WTC11 (cell line): Measurements from ENCODE around the gene AURKB. TPM values are rescaled to one million over a fixed set of nuclear protein-coding genes. Genes with fewer than 3 reads are reported as not detected.

Source experiments
- ARID4B ChIP-seq: sonication (generic); formaldehyde crosslinking; IDR thresholded peaks from 2 replicates; pipeline ENCODE4 v1.8.0; 2023; ENCODE audit warnings: missing genetic modification reagents, mild to moderate bottlenecking, borderline replicate concordance
- E2F1 ChIP-seq: sonication (generic); formaldehyde crosslinking; IDR thresholded peaks from 2 replicates; pipeline ENCODE4 v1.8.0; 2022; ENCODE audit warnings: mild to moderate bottlenecking, missing genetic modification reagents
- E2F4 ChIP-seq: sonication (generic); formaldehyde crosslinking; IDR thresholded peaks from 2 replicates; pipeline ENCODE4 v1.8.1; 2022; ENCODE audit warnings: low read depth, mild to moderate bottlenecking, moderate library complexity, missing genetic modification reagents, borderline replicate concordance
- EMX1 ChIP-seq: fragments of 250-450 bp; sonication (Bioruptor Pico); IDR thresholded peaks from 2 replicates; pipeline ENCODE4 v1.8.0; 2021; ENCODE audit warnings: mild to moderate bottlenecking
- ESRRA ChIP-seq: sonication (generic); formaldehyde crosslinking; IDR thresholded peaks from 2 replicates; pipeline ENCODE4 v1.8.1; 2022; ENCODE audit warnings: mild to moderate bottlenecking, missing genetic modification reagents, borderline replicate concordance
- FOXK1 ChIP-seq: sonication (generic); formaldehyde crosslinking; IDR thresholded peaks from 2 replicates; pipeline ENCODE4 v1.8.0; 2022; ENCODE audit warnings: mild to moderate bottlenecking, moderate library complexity, missing genetic modification reagents
- GABPB1 ChIP-seq: sonication (generic); formaldehyde crosslinking; IDR thresholded peaks from 2 replicates; pipeline ENCODE4 v1.8.1; 2023; ENCODE audit warnings: mild to moderate bottlenecking, missing genetic modification reagents
- GTF2I ChIP-seq: fragments of 250-450 bp; sonication (Bioruptor Pico); conservative IDR thresholded peaks from 2 replicates; pipeline ENCODE4 v1.4.0; 2021; ENCODE audit warnings: mild to moderate bottlenecking
- JUN ChIP-seq: sonication (generic); formaldehyde crosslinking; IDR thresholded peaks from 2 replicates; pipeline ENCODE4 v1.8.0; 2023; ENCODE audit warnings: mild to moderate bottlenecking, missing genetic modification reagents
- OVOL2 ChIP-seq: fragments of 250-450 bp; sonication (Bioruptor Pico); IDR thresholded peaks from 2 replicates; pipeline ENCODE4 v1.9.0; 2021; ENCODE audit warnings: mild to moderate bottlenecking, borderline replicate concordance
- SMAD3 ChIP-seq: sonication (generic); formaldehyde crosslinking; IDR thresholded peaks from 2 replicates; pipeline ENCODE4 v1.8.0; 2022; ENCODE audit warnings: missing genetic modification reagents, mild to moderate bottlenecking, borderline replicate concordance
- SMAD4 ChIP-seq: sonication (generic); formaldehyde crosslinking; IDR thresholded peaks from 2 replicates; pipeline ENCODE4 v1.8.0; 2022; ENCODE audit warnings: mild to moderate bottlenecking, missing genetic modification reagents
- SOX15 ChIP-seq: fragments of 250-450 bp; sonication (Bioruptor Pico); IDR thresholded peaks from 2 replicates; pipeline ENCODE4 v1.9.0; 2021; ENCODE audit warnings: mild to moderate bottlenecking
- TEAD4 ChIP-seq: sonication (generic); formaldehyde crosslinking; IDR thresholded peaks from 2 replicates; pipeline ENCODE4 v1.8.0; 2022; ENCODE audit warnings: mild to moderate bottlenecking, missing genetic modification reagents
- USF2 ChIP-seq: sonication (generic); formaldehyde crosslinking; IDR thresholded peaks from 2 replicates; pipeline ENCODE4 v1.8.1; 2023; ENCODE audit warnings: mild to moderate bottlenecking, missing genetic modification reagents, moderate library complexity
- ZBTB21 ChIP-seq: sonication (generic); formaldehyde crosslinking; IDR thresholded peaks from 2 replicates; pipeline ENCODE4 v1.8.1; 2023; ENCODE audit warnings: mild to moderate bottlenecking, missing genetic modification reagents, borderline replicate concordance
- ZNF138 ChIP-seq: sonication (generic); formaldehyde crosslinking; conservative IDR thresholded peaks from 2 replicates; pipeline ENCODE4 v1.8.1; 2022; ENCODE audit warnings: mild to moderate bottlenecking, moderate library complexity, missing genetic modification reagents
- ZNF317 ChIP-seq: sonication (generic); formaldehyde crosslinking; IDR thresholded peaks from 2 replicates; pipeline ENCODE4 v1.8.1; 2023; ENCODE audit warnings: low read depth, mild to moderate bottlenecking, moderate library complexity, missing genetic modification reagents, borderline replicate concordance
- ZNF423 ChIP-seq: fragments of 250-450 bp; sonication (Bioruptor Pico); IDR thresholded peaks from 2 replicates; pipeline ENCODE4 v2.1.2; 2022; ENCODE audit warnings: mild to moderate bottlenecking, moderate library complexity
- total RNA-seq: library from RNA; stranded (reverse); gene quantifications from 3 replicates; pipeline ENCODE4 v1.2.3, GENCODE V29; 2021
- TF ChIP-seq, protein P1 (sequence below): fragments of 250-450 bp; sonication (Bioruptor Pico); IDR thresholded peaks from 2 replicates; pipeline ENCODE4 v1.9.0; 2021; ENCODE audit warnings: mild to moderate bottlenecking
- TF ChIP-seq, protein P2 (sequence below): sonication (generic); formaldehyde crosslinking; IDR thresholded peaks from 2 replicates; pipeline ENCODE4 v1.8.0; 2022; ENCODE audit warnings: mild to moderate bottlenecking, missing genetic modification reagents
- TF ChIP-seq, protein P3 (sequence below): sonication (generic); formaldehyde crosslinking; IDR thresholded peaks from 2 replicates; pipeline ENCODE4 v1.8.1; 2023; ENCODE audit warnings: mild to moderate bottlenecking, missing genetic modification reagents
- TF ChIP-seq, protein P4 (sequence below): sonication (generic); formaldehyde crosslinking; IDR thresholded peaks from 2 replicates; pipeline ENCODE4 v1.8.1; 2022; ENCODE audit warnings: mild to moderate bottlenecking, missing genetic modification reagents, moderate library complexity, borderline replicate concordance

Gene AURKB
- total RNA-seq, 1 experiment from 2014 or later = 215 TPM

- TF ChIP-seq ARID4B (CRISPR knock-in tag) = no peak; the same call in none of the 2 replicates
- peak; percentile 37 for TF ChIP-seq FOXK1 (CRISPR knock-in tag)
- TF ChIP-seq ZNF317 (CRISPR knock-in tag) = no peak
- TF ChIP-seq ZBTB21 (CRISPR knock-in tag) = no peak; the same call in 1 of the 2 replicates
- no peak for TF ChIP-seq ZNF423 (CRISPR knock-in tag)
- TF ChIP-seq GABPB1 (CRISPR knock-in tag) = peak; percentile 68
- TF ChIP-seq ZNF138 = no peak
- no peak for TF ChIP-seq SMAD4 (CRISPR knock-in tag)
- TF ChIP-seq, protein P1, sequence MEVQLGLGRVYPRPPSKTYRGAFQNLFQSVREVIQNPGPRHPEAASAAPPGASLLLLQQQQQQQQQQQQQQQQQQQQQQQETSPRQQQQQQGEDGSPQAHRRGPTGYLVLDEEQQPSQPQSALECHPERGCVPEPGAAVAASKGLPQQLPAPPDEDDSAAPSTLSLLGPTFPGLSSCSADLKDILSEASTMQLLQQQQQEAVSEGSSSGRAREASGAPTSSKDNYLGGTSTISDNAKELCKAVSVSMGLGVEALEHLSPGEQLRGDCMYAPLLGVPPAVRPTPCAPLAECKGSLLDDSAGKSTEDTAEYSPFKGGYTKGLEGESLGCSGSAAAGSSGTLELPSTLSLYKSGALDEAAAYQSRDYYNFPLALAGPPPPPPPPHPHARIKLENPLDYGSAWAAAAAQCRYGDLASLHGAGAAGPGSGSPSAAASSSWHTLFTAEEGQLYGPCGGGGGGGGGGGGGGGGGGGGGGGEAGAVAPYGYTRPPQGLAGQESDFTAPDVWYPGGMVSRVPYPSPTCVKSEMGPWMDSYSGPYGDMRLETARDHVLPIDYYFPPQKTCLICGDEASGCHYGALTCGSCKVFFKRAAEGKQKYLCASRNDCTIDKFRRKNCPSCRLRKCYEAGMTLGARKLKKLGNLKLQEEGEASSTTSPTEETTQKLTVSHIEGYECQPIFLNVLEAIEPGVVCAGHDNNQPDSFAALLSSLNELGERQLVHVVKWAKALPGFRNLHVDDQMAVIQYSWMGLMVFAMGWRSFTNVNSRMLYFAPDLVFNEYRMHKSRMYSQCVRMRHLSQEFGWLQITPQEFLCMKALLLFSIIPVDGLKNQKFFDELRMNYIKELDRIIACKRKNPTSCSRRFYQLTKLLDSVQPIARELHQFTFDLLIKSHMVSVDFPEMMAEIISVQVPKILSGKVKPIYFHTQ (CRISPR knock-in tag) = no peak
- TF ChIP-seq, protein P2, sequence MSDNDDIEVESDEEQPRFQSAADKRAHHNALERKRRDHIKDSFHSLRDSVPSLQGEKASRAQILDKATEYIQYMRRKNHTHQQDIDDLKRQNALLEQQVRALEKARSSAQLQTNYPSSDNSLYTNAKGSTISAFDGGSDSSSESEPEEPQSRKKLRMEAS = no peak
- TF ChIP-seq USF2 (CRISPR knock-in tag) = no peak; the same call in 1 of the 2 replicates
- no peak for TF ChIP-seq TEAD4 (CRISPR knock-in tag)
- no peak; the same call in 1 of the 2 replicates for TF ChIP-seq SMAD3 (CRISPR knock-in tag)
- no peak for TF ChIP-seq GTF2I (CRISPR knock-in tag)
- TF ChIP-seq, protein P3, sequence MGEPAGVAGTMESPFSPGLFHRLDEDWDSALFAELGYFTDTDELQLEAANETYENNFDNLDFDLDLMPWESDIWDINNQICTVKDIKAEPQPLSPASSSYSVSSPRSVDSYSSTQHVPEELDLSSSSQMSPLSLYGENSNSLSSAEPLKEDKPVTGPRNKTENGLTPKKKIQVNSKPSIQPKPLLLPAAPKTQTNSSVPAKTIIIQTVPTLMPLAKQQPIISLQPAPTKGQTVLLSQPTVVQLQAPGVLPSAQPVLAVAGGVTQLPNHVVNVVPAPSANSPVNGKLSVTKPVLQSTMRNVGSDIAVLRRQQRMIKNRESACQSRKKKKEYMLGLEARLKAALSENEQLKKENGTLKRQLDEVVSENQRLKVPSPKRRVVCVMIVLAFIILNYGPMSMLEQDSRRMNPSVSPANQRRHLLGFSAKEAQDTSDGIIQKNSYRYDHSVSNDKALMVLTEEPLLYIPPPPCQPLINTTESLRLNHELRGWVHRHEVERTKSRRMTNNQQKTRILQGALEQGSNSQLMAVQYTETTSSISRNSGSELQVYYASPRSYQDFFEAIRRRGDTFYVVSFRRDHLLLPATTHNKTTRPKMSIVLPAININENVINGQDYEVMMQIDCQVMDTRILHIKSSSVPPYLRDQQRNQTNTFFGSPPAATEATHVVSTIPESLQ = 0 out of 2 replicates have a peak, but pooled peaks have one; percentile 39
- no peak for TF ChIP-seq EMX1
- TF ChIP-seq, protein P4, sequence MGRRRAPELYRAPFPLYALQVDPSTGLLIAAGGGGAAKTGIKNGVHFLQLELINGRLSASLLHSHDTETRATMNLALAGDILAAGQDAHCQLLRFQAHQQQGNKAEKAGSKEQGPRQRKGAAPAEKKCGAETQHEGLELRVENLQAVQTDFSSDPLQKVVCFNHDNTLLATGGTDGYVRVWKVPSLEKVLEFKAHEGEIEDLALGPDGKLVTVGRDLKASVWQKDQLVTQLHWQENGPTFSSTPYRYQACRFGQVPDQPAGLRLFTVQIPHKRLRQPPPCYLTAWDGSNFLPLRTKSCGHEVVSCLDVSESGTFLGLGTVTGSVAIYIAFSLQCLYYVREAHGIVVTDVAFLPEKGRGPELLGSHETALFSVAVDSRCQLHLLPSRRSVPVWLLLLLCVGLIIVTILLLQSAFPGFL (CRISPR knock-in tag) = no peak
- no peak for TF ChIP-seq OVOL2 (CRISPR knock-in tag)
- TF ChIP-seq JUN = no peak
- TF ChIP-seq SOX15 (CRISPR knock-in tag) = no peak
- TF ChIP-seq ESRRA = no peak
- TF ChIP-seq E2F4 (CRISPR knock-in tag) = no peak
- no peak for TF ChIP-seq E2F1 (CRISPR knock-in tag)
Measured at GRCh38 chr17:8222630-8223355, 12.4 kb upstream of the AURKB start (continued).
